ENCODE data around the gene E2F1.
A peak's percentile ranks its signal among the peaks of the same experiment; 100 is the strongest.
"Not testable (repeated sequence)": the region's sequence is repeated elsewhere in the genome, so short reads cannot be mapped to it uniquely, and the experiment has no call there.

The E2F1 gene

DNA sequence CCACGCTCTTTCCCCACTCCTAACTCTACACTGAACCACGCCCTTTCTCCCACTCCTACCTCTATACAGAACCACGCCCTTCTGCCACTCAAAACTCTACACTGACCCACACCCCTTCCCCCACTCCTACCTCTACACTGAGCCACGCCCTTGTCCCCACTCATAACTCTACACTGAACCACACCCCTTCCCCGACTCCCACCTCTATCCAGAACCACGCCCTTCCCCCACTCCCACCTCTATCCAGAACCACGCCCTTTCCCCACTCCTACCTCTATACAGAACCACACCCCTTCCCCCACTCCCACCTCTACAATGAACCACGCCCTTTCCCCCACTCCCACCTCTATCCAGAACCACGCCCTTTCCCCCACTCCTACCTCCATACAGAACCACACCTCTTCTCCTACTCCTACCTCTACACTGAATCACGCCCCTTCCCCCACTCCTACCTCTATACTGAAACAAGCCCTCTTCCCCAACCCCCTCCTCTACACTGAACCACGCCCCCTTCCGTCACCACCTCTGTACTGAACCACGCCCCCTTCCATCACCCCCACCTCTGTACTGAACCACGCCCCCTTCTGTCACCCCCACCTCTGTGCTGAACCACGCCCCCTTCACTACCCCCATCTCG lies 23.8 kb upstream of the E2F1 start:
- DNase-seq: no peak

DNA sequence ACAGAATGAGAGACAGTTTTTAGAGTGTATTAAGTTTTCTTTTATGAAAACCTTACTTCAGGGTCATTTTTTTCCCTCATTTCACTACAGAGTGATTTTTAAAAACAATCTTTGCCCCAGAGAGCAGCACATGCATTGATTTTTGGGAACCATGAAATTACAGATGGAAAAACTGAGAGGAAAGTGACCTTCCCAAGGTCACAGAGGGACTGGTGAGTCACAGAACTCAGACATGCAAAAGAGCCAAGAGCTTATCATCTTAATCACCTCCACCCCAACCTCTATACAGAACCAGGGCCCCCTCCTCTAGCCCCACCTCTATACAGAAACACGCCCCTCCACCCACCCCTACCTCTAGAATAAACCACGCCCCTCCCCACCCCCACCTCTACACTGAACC lies 23.2 kb upstream of the E2F1 start:
- DNase-seq: no peak

DNA sequence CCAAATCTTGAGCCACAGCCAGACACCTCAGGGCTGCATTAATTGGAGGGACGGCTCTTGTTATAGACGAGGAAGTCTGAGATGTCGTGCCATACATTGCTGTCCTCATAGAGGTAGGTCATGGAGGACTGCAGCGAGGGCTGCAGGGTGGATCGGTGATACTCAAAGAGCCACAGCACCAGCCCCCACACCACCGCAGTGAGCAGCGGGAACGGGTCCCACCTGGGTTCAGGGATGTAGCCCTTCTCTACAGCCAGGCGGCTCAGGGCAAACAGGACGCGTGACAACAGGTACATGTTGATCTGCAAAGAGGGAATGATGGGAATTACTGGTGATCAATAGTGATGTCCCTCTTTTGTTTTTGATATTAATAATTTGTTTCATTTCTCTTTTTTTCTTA lies 21.5 kb upstream of the E2F1 start:
- no peak for DNase-seq

DNA sequence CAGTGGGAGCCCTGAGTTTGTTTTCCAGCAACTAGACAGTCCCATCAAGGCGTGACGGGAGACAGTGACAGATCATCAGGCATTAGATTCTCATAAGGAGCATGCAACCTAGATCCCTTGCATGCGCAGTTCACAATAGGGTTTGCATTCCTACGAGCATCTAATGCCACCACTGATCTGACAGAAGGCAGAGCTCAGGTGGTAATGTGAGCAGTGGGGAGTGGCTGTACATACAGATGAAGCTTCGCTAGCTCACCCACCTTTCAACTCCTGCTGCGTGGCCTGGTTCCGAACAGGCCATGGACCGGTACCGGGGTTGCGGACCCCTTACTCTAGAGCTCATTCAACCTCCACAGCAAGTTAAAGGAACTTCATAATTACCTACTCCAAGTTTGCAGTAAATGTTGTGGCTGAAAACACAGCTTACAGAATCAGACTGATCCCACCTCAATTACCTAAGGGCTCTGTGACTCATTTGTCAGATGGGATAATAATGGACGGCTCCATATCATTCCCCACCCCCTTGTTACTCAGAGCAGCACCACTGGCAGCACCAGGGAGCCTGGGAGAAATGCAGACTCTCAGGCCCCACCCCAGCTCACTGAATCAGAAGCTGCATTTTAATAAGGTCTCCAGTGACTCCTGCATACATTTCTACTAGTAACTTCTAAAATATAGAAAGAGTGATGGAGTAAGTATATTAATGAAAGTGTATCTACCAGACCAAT lies 18.2 kb upstream of the E2F1 start:
- DNase-seq: no peak

DNA sequence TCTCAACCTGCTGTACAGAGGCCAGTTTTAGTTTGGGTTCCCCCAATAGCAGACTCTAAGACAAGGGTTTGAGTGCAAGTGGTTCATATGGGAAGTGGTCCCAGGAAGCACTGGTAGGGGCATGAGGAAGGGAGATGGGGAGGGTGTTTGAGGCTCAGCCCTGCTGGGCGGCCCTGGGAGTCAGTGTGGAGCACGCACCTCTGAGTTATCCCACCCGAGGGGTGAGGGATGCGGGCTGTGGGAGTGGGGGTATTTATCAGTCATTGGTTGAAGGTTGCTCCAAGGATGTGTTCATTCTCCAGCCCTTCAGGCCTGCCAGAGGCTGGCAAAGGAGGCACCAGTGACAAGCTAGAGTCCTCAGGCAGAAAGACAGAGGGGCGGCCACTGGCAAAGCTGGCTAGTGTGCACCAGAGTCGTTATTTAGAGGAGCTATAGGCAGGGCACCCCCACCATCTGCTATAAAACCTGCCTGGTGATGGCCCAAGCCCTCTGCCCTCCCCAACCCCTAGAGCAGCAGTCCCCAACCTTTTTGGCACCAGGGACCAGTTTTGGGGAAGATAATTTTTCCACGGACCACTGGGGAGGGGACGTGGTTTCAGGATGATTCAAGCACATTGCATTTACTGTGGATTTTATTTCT lies 17.4 kb upstream of the E2F1 start:
- no peak for DNase-seq

DNA sequence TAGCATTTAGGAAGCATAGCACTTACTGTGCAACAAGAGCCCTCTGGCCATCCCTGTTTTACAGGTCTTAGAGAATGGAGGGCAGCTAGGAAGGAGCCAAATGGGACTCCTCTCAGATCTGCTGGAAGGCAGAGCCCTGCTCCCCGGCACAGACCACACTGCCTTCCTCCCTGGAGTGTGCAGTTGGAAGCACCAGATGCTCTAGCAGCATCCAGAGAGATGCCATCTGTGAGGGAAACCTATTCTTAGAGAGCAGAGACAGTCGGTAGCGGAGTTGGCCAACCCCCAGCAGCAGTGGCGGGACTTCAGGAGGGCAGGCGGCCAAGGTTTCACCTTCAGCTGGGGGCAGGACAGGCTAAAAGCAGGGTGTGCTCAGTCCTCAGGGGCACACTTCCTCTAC lies 16.7 kb upstream of the E2F1 start:
- peak; percentile 98 for DNase-seq

DNA sequence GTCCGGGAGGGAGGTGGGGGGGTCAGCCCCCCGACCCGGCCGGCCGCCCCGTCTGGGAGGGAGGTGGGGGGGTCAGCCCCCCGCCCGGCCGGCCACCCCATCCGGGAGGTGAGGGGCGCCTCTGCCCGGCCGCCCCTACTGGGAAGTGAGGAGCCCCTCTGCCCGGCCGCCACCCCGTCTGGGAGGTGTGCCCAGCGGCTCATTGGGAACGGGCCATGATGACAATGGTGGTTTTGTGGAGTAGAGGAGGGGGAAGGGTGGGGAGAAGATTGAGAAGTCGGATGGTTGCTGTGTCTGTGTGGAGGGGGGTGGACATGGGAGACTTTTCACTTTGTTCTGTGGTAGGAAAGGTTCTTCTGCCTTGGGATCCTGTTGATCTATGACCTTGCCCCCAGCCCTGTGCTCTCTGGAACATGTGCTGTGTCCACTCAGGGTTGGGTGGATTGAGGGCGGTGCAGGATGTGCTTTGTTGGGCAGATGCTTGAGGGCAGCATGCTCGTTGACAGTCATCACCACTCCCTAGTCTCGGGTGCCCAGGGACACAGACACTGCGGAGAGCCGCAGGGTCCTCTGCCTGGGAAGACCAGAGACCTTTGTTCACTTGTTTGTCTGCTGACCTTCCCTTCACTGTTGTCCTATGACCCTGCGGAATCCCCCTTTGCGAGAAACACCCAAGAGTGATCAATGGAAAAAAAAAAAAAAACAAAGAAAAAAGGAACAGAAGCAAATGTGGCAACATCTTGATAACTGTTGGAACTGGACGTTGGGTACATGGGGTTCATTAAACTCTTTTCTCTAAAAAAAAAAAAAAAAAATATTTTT lies 15.7 kb upstream of the E2F1 start:
- no peak for DNase-seq

DNA sequence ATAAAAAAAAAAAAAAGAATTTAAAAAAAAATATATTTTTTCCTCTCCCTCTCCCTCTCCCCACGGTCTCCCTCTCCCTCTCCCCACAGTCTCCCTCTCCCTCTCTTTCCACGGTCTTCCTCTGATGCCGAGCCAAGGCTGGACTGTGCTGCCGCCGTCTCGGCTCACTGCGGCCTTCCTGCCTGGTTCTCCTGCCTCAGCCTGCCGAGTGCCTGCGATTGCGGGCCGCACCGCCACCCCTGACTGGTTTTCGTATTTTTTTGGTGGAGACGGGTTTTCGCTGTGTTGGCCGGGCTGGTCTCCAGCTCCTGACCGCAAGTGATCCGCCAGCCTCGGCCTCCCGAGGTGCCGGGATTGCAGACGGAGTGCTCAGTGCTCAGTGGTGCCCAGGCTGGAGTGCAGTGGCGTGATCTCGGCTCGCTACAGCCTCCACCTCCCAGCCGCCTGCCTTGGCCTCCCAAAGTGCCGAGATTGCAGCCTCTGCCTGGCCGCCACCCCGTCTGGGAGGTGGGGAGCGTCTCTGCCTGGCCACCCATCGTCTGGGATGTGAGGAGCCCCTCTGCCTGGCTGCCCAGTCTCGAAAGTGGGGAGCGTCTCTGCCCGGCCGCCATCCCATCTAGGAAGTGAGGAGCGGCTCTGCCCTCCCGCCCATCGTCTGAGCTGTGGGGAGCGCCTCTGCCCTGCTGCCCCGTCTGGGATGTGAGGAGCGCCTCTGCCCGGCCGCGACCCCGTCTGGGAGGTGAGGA lies 14.7 kb upstream of the E2F1 start:
- DNase-seq: not testable (repeated sequence)

DNA sequence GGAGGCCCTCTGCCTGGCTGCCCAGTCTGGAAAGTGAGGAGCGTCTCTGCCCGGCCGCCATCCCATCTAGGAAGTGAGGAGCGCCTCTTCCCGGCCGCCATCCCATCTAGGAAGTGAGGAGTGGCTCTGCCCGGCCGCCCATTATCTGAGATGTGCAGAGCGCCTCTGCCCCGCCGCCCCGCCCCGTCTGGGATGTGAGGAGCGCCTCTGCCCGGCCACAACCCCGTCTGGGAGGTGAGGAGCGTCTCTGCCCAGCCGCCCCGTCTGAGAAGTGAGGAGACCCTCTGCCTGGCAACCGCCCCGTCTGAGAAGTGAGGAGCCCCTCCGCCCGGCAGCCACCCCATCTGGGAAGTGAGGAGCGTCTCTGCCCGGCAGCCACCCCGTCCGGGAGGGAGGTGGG lies 12.8 kb upstream of the E2F1 start:
- not testable (repeated sequence) for DNase-seq

DNA sequence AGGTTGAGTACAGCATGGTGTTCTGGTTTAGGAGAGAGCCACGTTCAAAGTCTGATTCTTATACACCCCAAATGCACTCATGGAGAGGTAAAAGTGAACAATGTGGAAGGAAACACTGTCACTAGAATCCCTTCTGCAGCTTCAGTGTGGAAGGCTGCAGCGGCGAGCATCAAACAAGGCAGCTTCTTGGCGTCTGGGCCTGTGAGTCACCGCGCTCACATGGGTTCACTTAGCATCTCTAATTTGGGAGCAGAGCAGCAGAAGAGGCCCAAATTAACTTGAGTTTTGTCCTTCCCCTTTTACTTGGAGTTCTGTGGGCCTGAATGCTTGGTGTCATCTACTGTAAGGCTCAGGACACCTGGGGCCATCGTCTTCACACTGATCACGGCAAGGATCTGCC lies 10.9 kb upstream of the E2F1 start:
- no peak for DNase-seq

DNA sequence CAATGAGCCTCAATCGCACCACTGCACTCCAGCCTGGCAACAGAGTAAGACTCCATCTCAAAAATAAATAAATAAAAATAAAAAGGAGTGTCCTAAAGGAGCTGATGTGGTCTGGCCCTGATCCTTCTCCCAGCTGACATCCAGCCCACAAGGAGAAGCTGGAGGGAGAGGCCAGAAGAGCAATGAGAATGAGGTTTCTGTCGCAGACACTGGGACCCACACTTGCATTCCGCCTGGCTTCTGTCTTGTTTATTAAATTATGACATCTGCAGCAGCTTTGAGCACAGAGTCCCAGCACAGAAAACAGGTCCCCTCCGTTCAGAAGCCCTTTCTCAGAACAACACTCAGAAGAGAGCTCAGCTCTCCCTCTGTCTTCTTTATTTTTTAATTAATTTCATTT lies 10.3 kb upstream of the E2F1 start:
- no peak for DNase-seq

DNA sequence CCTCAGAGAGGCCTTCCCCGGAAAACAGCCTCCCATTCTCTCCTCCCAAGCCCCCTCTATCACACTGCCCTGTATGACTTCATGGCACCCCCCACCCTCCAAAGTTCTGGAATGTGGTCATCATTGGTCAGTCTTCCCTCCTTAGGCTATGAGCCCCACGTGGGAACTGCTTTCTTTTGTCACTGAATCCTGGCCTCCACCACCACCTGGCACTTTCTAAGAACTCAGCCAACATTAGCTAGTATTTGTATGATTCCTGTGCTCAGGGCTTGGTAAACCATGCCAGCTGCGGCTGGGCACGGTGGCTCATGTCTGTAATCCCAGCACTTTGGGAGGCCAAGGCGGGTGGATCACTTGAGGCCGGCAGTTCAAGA lies 8.4 kb upstream of the E2F1 start:
- peak; percentile 12 for DNase-seq

DNA sequence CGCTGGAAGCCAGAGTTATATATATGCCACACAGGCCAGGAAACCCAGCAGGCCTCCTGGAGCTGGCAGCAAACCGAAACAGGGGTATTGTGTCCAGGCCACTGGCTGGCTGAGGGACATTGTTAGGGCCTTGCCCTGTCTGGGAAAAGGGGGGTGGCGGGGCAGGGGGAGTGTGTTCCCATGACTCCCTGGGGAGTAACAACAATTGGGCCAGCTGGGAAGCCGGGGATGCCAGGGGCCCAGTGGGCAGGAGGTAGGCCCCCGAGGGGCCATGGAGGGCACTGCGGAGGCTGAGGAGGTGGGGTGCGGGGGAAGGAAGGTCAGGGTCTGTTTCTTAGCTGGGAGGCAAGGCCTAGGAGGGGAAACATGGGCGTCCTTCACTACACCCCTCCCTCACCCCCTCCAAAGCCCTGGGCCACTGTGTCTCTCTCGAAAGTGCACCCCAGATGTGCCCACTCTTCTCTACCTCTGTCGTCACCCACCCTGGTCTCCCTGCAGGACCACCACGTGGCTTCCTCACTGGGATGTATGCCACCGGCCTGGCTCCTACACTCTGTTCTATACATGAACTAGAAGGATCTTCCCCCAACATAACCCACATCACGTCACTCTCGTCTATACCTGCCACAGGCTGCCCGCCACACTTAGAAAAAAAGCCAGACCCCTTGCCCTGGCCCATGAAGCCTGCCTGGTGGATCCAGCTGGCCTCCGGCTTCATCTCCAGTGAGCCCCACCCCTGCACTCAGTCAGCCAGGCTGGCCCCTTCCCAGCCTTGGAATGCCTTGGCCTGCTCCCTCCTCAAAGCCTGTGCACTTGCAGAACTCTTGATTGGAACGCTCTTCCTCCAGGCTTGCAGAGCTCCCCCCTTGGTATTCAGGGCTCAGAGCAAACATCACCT lies 7.8 kb upstream of the E2F1 start:
- no peak for DNase-seq

DNA sequence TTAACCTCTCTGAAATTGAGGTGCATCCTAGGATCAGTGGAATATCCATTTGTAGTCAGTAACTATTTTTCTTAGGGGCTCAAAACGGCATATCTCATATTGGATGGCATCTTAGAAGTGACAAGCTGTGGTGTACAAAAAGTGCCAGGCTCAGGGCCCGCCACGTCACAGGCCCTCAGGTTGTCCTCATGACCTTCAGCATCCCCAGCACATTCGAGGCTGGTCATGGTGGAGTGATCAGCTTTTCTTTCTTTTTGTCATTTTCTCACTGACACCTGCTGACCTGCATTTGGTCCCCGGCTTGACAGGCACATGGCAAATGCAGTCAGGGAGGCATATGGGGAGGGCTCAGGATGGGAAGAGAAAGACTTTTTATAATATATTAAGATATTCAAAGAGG lies 7.1 kb upstream of the E2F1 start:
- DNase-seq: no peak

DNA sequence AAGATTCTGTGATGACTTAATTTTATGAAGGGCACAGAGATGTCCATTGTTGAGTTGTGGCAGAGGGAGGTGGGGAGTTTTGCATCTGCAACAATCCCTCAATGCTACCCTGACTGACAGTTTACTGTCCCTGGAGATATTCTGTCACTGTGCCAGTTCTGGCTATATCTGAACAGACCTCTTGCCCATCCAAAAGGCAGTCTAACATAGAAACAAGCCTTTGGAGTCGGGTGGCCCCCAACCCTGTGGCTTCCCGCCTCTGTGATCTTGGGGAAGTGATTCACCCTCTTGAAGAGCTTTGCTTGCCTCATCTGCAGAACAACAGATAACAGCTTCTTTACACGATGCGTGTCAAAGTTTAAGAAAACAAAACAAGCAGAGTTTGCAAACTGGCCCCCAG lies 3.8 kb upstream of the E2F1 start:
- no peak for DNase-seq

DNA sequence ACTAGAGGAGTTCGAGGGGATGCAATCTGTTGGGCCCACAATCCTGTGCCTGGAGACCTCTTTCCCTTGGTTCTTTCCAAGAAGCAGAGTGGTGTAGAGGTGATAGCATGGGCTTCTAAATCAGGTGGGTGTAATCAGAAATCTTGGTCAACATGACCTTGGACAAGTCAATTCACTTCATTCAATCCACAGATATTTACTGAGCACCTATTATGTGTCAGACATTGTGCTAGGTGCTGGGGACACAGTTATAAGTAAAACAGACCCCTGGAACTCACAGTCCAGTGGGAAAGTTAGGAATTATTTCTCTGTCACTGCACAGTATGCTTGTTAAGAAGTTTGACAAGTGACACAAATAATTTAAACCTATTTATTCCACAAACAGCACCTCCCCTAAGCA lies 3.3 kb upstream of the E2F1 start:
- no peak for DNase-seq

DNA sequence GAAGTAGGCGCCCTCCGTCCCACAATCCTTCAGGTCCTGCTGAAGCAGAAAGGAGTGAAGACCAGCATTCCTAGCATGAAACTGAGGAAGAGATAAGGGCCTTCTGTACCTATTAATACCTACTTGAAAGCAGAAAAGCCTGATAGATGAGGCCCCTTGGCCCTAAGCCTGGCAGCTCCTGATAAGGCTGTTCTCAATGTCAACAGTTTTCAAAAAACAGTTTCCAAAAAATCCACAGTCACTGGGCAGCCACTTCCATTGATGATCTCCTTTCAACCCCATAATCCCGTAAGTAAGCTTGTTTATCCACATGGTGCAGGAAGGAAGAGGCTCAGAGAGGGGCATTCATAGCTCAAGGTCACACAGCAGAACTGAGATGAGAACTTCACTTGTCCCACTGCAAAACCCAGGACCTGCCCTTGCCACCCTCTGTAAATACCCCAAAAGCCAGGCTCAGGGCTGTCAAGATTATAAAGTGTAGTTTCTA lies 2.8 kb upstream of the E2F1 start:
- no peak for DNase-seq

DNA sequence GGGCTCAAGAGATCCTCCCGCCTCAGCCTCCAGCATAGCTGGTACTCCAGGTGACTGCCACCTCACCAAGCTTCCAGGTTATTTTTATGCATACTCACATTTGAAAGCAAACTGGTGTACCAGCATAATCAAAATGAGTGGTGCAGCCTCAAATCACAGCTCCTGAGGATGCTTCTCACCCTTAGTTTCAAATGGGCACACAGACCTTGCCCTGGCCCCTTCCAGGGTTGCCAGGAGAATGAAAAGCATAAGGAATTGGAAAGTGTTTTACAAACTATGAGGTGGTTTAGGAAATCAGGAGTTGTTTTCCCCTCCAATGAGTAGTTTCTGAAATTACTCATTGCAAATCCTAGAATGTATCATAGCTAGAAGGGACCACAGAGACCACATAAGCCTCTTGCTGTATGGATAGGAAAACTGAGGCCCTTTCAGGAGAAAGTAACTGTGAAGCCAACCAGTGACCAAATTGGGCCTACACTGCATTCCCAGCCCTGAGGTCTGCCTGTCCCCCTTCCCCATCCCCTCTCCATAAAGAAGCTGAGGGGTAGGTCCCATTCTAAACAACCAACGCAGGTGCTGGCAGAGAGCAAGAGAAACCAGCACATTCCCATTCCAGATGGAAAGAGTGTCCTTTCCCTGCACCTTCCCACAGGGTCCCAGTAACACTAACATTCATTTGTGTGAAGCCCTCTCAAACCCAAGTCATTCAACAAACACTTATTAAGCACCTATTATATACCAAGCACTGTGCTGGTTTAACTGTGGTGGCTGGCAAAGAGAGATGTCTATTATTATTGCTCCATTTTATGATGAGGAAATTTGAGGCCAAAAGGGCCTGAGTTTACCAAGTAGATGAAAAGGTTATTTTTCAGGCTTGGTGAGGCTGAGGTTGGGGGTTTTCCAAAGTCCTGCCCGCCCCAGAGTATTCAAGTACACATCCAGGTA lies 2.1 kb upstream of the E2F1 start:
- DNase-seq: no peak

DNA sequence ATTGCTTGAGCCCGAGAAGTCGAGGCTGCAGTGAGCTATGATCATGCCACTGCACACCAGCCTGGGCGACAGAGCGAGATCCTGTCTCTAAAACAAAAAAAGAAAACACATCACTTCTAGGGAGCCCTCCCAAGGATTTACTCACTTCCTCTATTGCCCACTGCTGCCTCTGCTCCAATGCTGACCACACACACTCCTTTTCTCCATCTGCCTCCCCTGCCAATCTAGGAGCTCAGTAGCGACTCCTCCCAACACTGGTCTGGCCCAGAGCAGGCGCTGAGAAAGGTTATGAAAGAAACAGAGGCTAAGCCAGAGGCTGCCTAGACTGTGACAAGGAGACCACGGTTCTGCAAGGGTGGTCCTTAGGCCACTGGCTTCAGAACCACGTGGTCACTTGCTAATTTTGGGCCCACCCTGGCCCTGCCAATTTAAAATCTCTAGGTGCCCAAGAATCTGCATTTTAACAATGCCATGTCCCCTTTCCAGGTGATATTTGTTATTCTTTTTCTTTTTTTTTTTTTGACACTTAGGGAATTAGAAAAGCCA lies 1.3 kb upstream of the E2F1 start:
- DNase-seq: no peak

DNA sequence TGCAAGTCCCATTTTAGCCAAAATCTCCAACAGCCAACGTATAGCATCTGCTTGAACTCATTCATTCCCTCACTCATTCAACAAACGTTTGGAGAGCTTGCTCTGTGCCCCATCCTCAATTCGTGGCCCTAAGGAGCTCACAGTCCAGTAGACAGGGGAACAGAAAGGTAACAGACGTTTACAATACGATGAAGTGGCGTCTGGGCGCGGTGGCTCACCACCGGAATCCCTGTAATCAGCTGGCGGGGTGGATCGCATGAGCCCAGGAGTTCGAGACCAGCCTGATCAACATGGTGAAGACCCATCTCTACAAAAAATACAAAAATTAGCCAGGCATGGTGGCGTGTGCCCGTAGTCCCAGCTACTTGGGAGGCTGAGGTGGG lies 790 bp upstream of the E2F1 start:
- no peak for DNase-seq
